B cell (primary cell): Measurements from ENCODE around the gene HSD17B1. TPM values are rescaled to one million over a fixed set of nuclear protein-coding genes. Genes with fewer than 3 reads are reported as not detected.

Experiments used
- ATAC-seq: fragments of 200-7000 bp; cut with Tn5 transposase; one replicate; pipeline ENCODE4 v1.10.0; 2021; ENCODE audit warnings: low read depth, mild to moderate bottlenecking, moderate number of reproducible peaks, moderate library complexity
- CTCF ChIA-PET: fragments of 350-600 bp; sonication (Branson Sonifier 250); formaldehyde crosslinking; loops from one replicate; lab custom pipeline; 2021; ENCODE audit warnings: antibody characterized with exemption, inconsistent platforms; lab: Charles Lee
- POLR2A ChIA-PET: fragments of 350-600 bp; sonication (Branson Sonifier 250); formaldehyde crosslinking; loops from one replicate; lab custom pipeline; 2021; ENCODE audit warnings: antibody characterized with exemption; lab: Charles Lee
- DNase-seq: peaks from one replicate; pipeline ENCODE4 v3.0.0; 2013
- H2AFZ ChIP-seq: 2 replicates; pipeline ENCODE4 v1.6.1; 2012; ENCODE audit warnings: mild to moderate bottlenecking, low read depth, low read length; ENCODE audit not compliant: insufficient read depth, poor library complexity, severe bottlenecking
- H3K27ac ChIP-seq, 2 donors: 1 replicate in 1 of 2; 2 replicates in 1 of 2; pipeline ENCODE4 v1.5.1; 2012 to 2013; ENCODE audit warnings: low read length in 2 of 2, mild to moderate bottlenecking in 2 of 2, moderate library complexity in 1 of 2
- H3K27me3 ChIP-seq, 4 experiments: fragments of 200-600 bp in 1 of 4; sonication (generic) in 1 of 4; replicated peaks in 1 of 4; 1 replicate in 2 of 4; 2 replicates in 2 of 4; pipeline versions ENCODE4 v1.6.1 to v1.7.0; 2013 to 2016; ENCODE audit warnings: low read length in 3 of 4, mild to moderate bottlenecking in 2 of 4, mixed read lengths in 1 of 4, moderate library complexity in 1 of 4; ENCODE audit not compliant: insufficient read depth in 4 of 4, control insufficient read depth in 3 of 4; ENCODE audit errors: control extremely low read depth in 1 of 4
- H3K36me3 ChIP-seq, 2 experiments: replicated peaks in 1 of 2; 1 replicate in 1 of 2; 2 replicates in 1 of 2; pipeline versions ENCODE4 v1.6.1 to v1.7.1; 2013; ENCODE audit warnings: low read length in 1 of 2; ENCODE audit not compliant: insufficient read depth in 2 of 2, control insufficient read depth in 1 of 2; ENCODE audit errors: control extremely low read depth in 1 of 2, extremely low read depth in 1 of 2
- H3K4me1 ChIP-seq, 2 donors: fragments of 200-600 bp in 1 of 2; sonication (generic) in 1 of 2; 1 replicate in 1 of 2; 2 replicates in 1 of 2; pipeline versions ENCODE4 v1.5.1 to v1.6.1; 2013 to 2017; ENCODE audit warnings: low read length in 2 of 2; ENCODE audit not compliant: control insufficient read depth in 2 of 2, insufficient read depth in 2 of 2
- H3K4me2 ChIP-seq: replicated peaks from 2 replicates; pipeline ENCODE3; 2012; ENCODE audit warnings: mild to moderate bottlenecking, low read depth, low read length; ENCODE audit not compliant: poor library complexity, severe bottlenecking
- H3K4me3 ChIP-seq, 5 experiments: fragments of 200-600 bp in 1 of 5; sonication (generic) in 1 of 5; 1 replicate in 3 of 5; 2 replicates in 2 of 5; pipeline versions ENCODE4 v1.5.1 to v1.7.0; 2011 to 2016; ENCODE audit warnings: low read length in 4 of 5, mild to moderate bottlenecking in 4 of 5, low read depth in 2 of 5, control low read depth in 1 of 5, moderate library complexity in 1 of 5; ENCODE audit not compliant: insufficient read depth in 1 of 5; ENCODE audit errors: control extremely low read depth in 1 of 5, extremely low read depth in 1 of 5
- H3K79me2 ChIP-seq: fragments of 200-600 bp; sonication (generic); one replicate; pipeline ENCODE4 v1.6.0; 2016; ENCODE audit warnings: low read length; ENCODE audit not compliant: control insufficient read depth, insufficient read depth
- H3K9ac ChIP-seq: fragments of 200-600 bp; sonication (generic); 2 replicates; pipeline ENCODE4 v1.6.1; 2017; ENCODE audit warnings: mild to moderate bottlenecking, low read length, moderate library complexity
- H3K9me3 ChIP-seq, 3 donors: one replicate each; pipeline versions ENCODE4 v1.6.1 to v1.7.1; 2013; ENCODE audit warnings: low read length in 2 of 3; ENCODE audit not compliant: control insufficient read depth in 2 of 3, insufficient read depth in 1 of 3; ENCODE audit errors: control extremely low read depth in 1 of 3
- H4K20me1 ChIP-seq: 2 replicates; pipeline ENCODE4 v1.6.0; 2012; ENCODE audit warnings: mild to moderate bottlenecking, low read length; ENCODE audit not compliant: insufficient read depth, control insufficient read depth, poor library complexity, severe bottlenecking
- H3K27ac Mint-ChIP-seq: one replicate; pipeline ENCODE4 v1.8.0; 2021; ENCODE audit warnings: mixed read lengths
- H3K27me3 Mint-ChIP-seq: one replicate; pipeline ENCODE4 v1.8.0; 2021; ENCODE audit warnings: mixed read lengths
- H3K4me1 Mint-ChIP-seq: one replicate; pipeline ENCODE4 v1.8.0; 2021; ENCODE audit warnings: mixed read lengths
- H3K4me3 Mint-ChIP-seq: one replicate; pipeline ENCODE4 v1.8.0; 2021; ENCODE audit warnings: mixed read lengths
- H3K9me3 Mint-ChIP-seq: one replicate; pipeline ENCODE4 v1.8.0; 2022; ENCODE audit warnings: mixed read lengths; ENCODE audit not compliant: insufficient read depth
- EZH2 ChIP-seq: IDR thresholded peaks from 2 replicates; pipeline ENCODE4 v1.6.1; 2012; ENCODE audit warnings: borderline replicate concordance, low read depth, mild to moderate bottlenecking, moderate library complexity, low read length; ENCODE audit not compliant: insufficient read depth, poor library complexity, severe bottlenecking
- WGBS: methylation state at CpG from one replicate; pipeline ENCODE4 v1.1.5; 2013; ENCODE audit warnings: missing lambda C conversion rate; ENCODE audit not compliant: insufficient coverage; 5-methylcytosine and 5-hydroxymethylcytosine counted together
- intact Hi-C: fragments of 100-400 bp; cut with micrococcal nuclease; formaldehyde crosslinking; loops from one replicate; pipeline ENCODE4 v1.10.0; 2022
- polyA plus RNA-seq: library from polyadenylated mRNA; depleted of rRNA; stranded (reverse); fragments of >200 nt; gene quantifications from 2 replicates; pipeline ENCODE4 v1.2.3, GENCODE V29; 2012
- total RNA-seq, 2 donors: library from RNA; stranded (reverse); fragments of 120-200 nt in 1 of 2; gene quantifications; 1 replicate in 1 of 2; 2 replicates in 1 of 2; pipeline versions ENCODE4 v1.2.3 to v1.2.4, GENCODE V29; 2013 to 2022
- TF ChIP-seq, protein P1 (sequence below): fragments of 200-600 bp; IDR thresholded peaks from one replicate; pipeline ENCODE4 v1.8.0; 2022; ENCODE audit warnings: antibody characterized with exemption, mild to moderate bottlenecking

Gene HSD17B1
- total and polyA plus RNA-seq, 2 donors (not counting 1 experiment from before 2014, with no cell fraction given): 1.3 to 3.3 TPM

DNA sequence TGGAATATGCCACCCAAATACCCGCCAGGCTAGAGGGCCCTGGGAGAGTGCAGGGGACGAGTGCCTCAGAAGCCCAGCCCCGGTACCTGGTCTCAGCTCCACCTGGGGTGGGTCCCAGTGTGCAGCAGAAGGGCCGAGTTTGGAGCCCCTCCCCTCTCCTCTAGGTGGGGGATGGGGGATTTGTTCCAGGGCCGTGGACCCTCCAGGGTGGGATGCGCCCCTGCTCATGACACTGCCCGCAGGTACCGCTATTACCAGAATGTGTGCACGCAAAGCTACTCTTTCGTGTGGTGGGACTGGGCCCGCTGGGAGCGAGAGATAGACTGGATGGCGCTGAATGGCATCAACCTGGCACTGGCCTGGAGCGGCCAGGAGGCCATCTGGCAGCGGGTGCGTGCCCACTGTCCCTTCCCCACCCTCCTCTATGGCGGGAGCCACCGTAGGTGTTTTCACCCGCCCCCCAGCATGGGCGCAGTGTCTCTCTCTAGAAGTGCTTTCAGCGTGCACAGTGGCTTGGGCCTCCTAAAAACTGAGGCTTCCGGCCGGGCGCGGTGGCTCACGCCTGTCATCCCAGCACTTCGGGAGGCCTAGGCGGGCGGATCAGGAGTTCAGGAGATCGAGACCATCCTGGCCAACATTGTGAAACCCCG, 15.4 kb upstream of the HSD17B1 start:
- H3K27ac ChIP-seq: no peak overlapping the region
- CTCF ChIA-PET: interaction anchor here (1.2 to 2.7 kb wide), 4 partner anchors 9 to 149 kb away, joined by 3 to 16 read pairs (median 6); partner anchors contain the start of gene STAT3
- intact Hi-C loops: loop anchor here (2.0 to 5.0 kb wide), 3 partner anchors 18 to 634 kb away; partner anchors contain the start of genes NBR1 and PLEKHH3

More for the DNA sequence above, 15.4 kb upstream of the HSD17B1 start:
- ATAC-seq: no peak
- H2AFZ ChIP-seq: no peak overlapping the region
- Mint-ChIP-seq H3K9me3 (no peaks in the 10 kb centered on the region), H3K4me3 (peak overlapping the region; percentile 93), H3K4me1 (peaks cover 33% of the 10 kb centered on the region), H3K27me3 (no peaks in the 10 kb centered on the region), H3K27ac (no peak overlapping the region)
- 92% methylated on average over 26 of the region's 31 CpGs for WGBS
- peaks cover 27% of the 10 kb centered on the region for H3K79me2 ChIP-seq
- H3K9me3 ChIP-seq: no peaks in the 10 kb centered on the region
- H3K27me3 ChIP-seq: no peaks in the 10 kb centered on the region
- H3K9ac ChIP-seq: peak overlapping the region; percentile 75
- H3K4me1 ChIP-seq: peaks cover 17 to 21% of the 10 kb centered on the region in 2 donors
- TF ChIP-seq, protein P1, sequence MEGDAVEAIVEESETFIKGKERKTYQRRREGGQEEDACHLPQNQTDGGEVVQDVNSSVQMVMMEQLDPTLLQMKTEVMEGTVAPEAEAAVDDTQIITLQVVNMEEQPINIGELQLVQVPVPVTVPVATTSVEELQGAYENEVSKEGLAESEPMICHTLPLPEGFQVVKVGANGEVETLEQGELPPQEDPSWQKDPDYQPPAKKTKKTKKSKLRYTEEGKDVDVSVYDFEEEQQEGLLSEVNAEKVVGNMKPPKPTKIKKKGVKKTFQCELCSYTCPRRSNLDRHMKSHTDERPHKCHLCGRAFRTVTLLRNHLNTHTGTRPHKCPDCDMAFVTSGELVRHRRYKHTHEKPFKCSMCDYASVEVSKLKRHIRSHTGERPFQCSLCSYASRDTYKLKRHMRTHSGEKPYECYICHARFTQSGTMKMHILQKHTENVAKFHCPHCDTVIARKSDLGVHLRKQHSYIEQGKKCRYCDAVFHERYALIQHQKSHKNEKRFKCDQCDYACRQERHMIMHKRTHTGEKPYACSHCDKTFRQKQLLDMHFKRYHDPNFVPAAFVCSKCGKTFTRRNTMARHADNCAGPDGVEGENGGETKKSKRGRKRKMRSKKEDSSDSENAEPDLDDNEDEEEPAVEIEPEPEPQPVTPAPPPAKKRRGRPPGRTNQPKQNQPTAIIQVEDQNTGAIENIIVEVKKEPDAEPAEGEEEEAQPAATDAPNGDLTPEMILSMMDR: no peak
- no peak for TF ChIP-seq EZH2
- peaks cover 0 to 15% of the 10 kb centered on the region in 2 experiments for H3K36me3 ChIP-seq
- H4K20me1 ChIP-seq: peaks cover 19% of the 10 kb centered on the region
- H3K4me2 ChIP-seq: peak overlapping the region; percentile 92
- POLR2A ChIA-PET: interaction anchor here (1.6 to 1.7 kb wide), 2 partner anchors 11 to 142 kb away, joined by 5 to 8 read pairs; no protein-coding TSS in a partner anchor
- peak overlapping the region in 4 of 5 experiments; percentile 51 to 82 (median 68) for H3K4me3 ChIP-seq
- no peak for DNase-seq
